K562 (cell line): ENCODE data around the gene COL16A1. TPM values are rescaled to one million over a fixed set of nuclear protein-coding genes. Genes with fewer than 3 reads are reported as not detected.

Experiments used
- ARID4B ChIP-seq: sonication (generic); formaldehyde crosslinking; IDR thresholded peaks from 2 replicates; pipeline ENCODE4 v1.8.0; 2022; ENCODE audit warnings: mild to moderate bottlenecking, missing genetic modification reagents
- ARNT ChIP-seq, 2 experiments: fragments of 450-650 bp; IDR thresholded peaks; 2 replicates each; pipeline ENCODE4 v1.6.1; 2016; ENCODE audit warnings: mild to moderate bottlenecking in 1 of 2
- CTCFL ChIP-seq: IDR thresholded peaks from 2 replicates; pipeline ENCODE4 v1.6.1; 2011; ENCODE audit warnings: borderline replicate concordance, low read depth, mild to moderate bottlenecking, moderate library complexity, low read length; ENCODE audit not compliant: insufficient read depth, poor library complexity, severe bottlenecking
- DDX20 ChIP-seq: fragments of 450-650 bp; IDR thresholded peaks from 2 replicates; pipeline ENCODE4 v1.6.1; 2016; ENCODE audit warnings: missing genetic modification characterization, low read depth, mild to moderate bottlenecking, missing compliant biosample characterization, moderate library complexity
- HDAC8 ChIP-seq: fragments of 450-650 bp; IDR thresholded peaks from 2 replicates; pipeline ENCODE4 v1.6.1; 2016; ENCODE audit warnings: mild to moderate bottlenecking, missing genetic modification characterization, moderate library complexity, missing compliant biosample characterization
- HINFP ChIP-seq: fragments of 450-650 bp; conservative IDR thresholded peaks from 2 replicates; pipeline ENCODE4 v1.6.1; 2016; ENCODE audit warnings: missing genetic modification characterization, low read depth, mild to moderate bottlenecking, control low read depth, missing compliant biosample characterization
- HNRNPLL ChIP-seq: fragments of 200-400 bp; formaldehyde crosslinking; IDR thresholded peaks from 2 replicates; pipeline ENCODE4 v1.6.1; 2017; ENCODE audit warnings: low read length, low read depth, mild to moderate bottlenecking; ENCODE audit not compliant: poor library complexity, severe bottlenecking
- LCOR ChIP-seq: sonication (generic); formaldehyde crosslinking; IDR thresholded peaks from 2 replicates; pipeline ENCODE4 v1.8.0; 2022; ENCODE audit warnings: mild to moderate bottlenecking, missing genetic modification reagents
- MBD1 ChIP-seq: fragments of 250-450 bp; sonication (Bioruptor Pico); IDR thresholded peaks from 2 replicates; pipeline ENCODE4 v1.8.0; 2022; ENCODE audit warnings: inconsistent platforms
- NEUROD1 ChIP-seq: fragments of 150-350 bp; IDR thresholded peaks from 2 replicates; pipeline ENCODE4 v1.6.1; 2014; ENCODE audit warnings: borderline replicate concordance, low read length, low read depth; ENCODE audit not compliant: partially characterized antibody
- RNF219 ChIP-seq: fragments of 250-450 bp; sonication (Bioruptor Pico); IDR thresholded peaks from 2 replicates; pipeline ENCODE4 v1.5.0; 2022; ENCODE audit warnings: mild to moderate bottlenecking
- TRIM24 ChIP-seq, 2 experiments: fragments of 450-650 bp; IDR thresholded peaks; 2 replicates each; pipeline ENCODE4 v1.6.1; 2016
- ZFX ChIP-seq: sonication (generic); formaldehyde crosslinking; IDR thresholded peaks from 2 replicates; pipeline ENCODE4 v1.8.0; 2022; ENCODE audit warnings: mild to moderate bottlenecking, missing genetic modification reagents, moderate library complexity
- ZNF124 ChIP-seq: sonication (generic); formaldehyde crosslinking; IDR thresholded peaks from 2 replicates; pipeline ENCODE4 v1.8.1; 2022; ENCODE audit warnings: missing genetic modification reagents
- polyA plus RNA-seq, 8 experiments: library from polyadenylated mRNA; depleted of rRNA in 4 of 8; stranded (reverse) in 5 of 8; unstranded in 3 of 8; fragments of >200 nt; fragmentation: Nextera tagmentation in 2 of 8; fragmentation: Illumina TruSeq in 1 of 8; extraction: Ambion mirVana in 2 of 8; extraction: Trizol in 1 of 8; gene quantifications; 2 replicates each; pipeline versions ENCODE4 v1.2.1 to v1.2.3, GENCODE V29; 2011 to 2014; ENCODE audit warnings: inconsistent platforms in 1 of 8, missing spikeins in 1 of 8
- total RNA-seq, 7 experiments: library from RNA; depleted of rRNA in 6 of 7; stranded (reverse); fragments of >200 nt in 6 of 7; fragmentation: Illumina TruSeq in 2 of 7; extraction: Trizol in 2 of 7; gene quantifications; 2 replicates each; pipeline versions ENCODE4 v1.2.1 to v1.2.3, GENCODE V29; 2011 to 2021; ENCODE audit warnings: low replicate concordance in 1 of 7

Gene COL16A1
- total and polyA plus RNA-seq, 9 of the 15 experiments (the other 6 are each of a cell fraction or from before 2014, with no cell fraction given): 0.11 to 0.60 (median 0.11) TPM; not detected in 6

- TF ChIP-seq RNF219 (no peak), ZFX (peak; percentile 96), DDX20 (no peak), TRIM24 (IDR thresholded peaks at IDR 0.05) (peak in 1 of 2 experiments; percentile 31; a peak in 1 of 4 replicates), ARNT (IDR thresholded peaks at IDR 0.05) (peak; percentile 72 to 90), HINFP (tag) (no peak), LCOR (CRISPR knock-in tag) (peak; percentile 88), ZNF124 (CRISPR knock-in tag) (no peak), ARID4B (peak; percentile 76; the same call in 1 of the 2 replicates), NEUROD1 (peak; percentile 20), HNRNPLL (peak; percentile 36), MBD1 (no peak), CTCFL (no peak), HDAC8 (tag) (0 out of 2 replicates have a peak, but pooled peaks have one; percentile 35)
Measured at GRCh38 chr1:31644560-31645273, 59.1 kb downstream of the COL16A1 start, which contains the start of gene PEF1 (continued).
